ENCODE data around the gene APP.

The APP gene

GRCh38 chr21:25910809-25911208 is 259.8 kb downstream of the APP start:
- H3K4me3 ChIP-seq (ENCODE audit: low read depth, low read length) = no peak overlapping the region

- no peak overlapping the region for H3K4me3 ChIP-seq (ENCODE audit: low read depth, low read length)
These were observed 261.2 kb downstream of the APP start for GRCh38 chr21:25909341-25909740.

DNA sequence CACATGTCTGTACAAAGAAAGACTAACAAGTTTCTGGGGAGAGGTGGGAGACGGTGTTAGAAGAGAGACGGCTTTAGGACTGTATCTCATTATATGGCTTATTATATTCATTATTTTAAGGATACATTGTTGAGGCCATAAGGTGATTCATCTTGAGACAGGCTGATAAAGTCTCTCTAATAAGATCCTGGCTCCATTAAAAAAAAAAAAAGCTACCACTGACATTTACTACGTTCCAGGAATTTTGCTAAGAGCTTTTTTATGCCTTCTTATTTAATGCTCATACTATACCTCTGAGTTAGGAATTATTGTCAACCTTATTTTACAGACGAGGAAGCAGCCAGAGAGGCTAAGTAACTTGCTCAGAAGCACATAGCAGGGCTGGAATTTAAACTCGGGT is 262.1 kb downstream of the APP start:
- H3K4me3 ChIP-seq (ENCODE audit: low read depth, low read length) = no peak overlapping the region

GRCh38 chr21:25907573-25908275 is 262.8 kb downstream of the APP start:
- no peak overlapping the region for H3K4me3 ChIP-seq (ENCODE audit: low read depth, low read length)

DNA sequence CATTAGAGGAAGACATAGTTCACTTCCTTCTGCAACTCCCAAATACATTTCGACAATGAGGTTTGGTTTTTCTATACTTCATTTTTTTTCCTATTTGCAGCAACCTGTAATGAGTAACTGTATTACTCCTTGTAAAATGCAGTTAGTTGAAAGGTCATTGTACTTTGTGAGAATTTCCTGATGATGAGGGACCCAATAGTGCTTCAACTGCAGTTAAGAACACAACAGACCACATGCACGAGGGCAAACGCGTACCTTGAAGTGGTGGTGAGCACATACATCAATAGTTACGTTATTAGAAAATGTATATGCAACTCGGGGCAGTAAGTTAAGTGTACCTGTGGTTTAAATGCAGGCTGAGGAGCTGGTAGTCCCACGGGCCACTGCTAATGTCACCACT is 264.0 kb downstream of the APP start:
- H3K4me3 ChIP-seq (ENCODE audit: low read depth, low read length) = no peak overlapping the region

GRCh38 chr21:25905126-25905525 is 265.4 kb downstream of the APP start:
- no peak overlapping the region for H3K4me3 ChIP-seq (ENCODE audit: low read depth, low read length)

DNA sequence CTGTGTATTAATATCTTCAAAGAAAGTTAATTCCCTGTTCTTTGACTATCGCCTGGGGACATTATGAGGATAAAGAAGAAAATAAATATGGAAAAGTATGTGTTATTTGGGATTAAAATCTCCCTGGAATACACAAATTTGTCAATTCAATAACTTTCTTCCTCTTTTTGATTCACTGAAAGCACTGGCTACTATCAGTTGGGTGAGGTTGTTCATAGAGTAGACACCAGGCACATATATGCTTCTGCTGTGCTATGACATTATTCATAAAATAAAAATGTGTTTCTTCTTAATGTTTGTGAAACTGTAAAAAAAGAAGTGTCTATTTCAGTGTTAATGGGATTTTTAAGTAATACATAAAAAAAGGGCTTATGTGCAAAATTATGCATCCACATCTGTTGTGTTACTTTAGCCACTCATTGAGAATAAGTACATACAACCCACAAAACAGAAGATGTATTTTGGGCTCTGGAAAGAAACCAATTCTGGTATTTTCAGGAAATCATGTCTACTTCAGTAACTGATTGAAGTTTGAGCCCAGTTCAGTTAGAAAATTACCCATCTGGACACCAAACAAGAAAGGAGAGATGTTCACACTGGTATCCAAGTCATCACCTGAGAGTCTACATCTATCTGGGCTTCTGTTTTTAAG is 266.4 kb downstream of the APP start:
- no peak overlapping the region for H3K4me3 ChIP-seq (ENCODE audit: low read depth, low read length)

DNA sequence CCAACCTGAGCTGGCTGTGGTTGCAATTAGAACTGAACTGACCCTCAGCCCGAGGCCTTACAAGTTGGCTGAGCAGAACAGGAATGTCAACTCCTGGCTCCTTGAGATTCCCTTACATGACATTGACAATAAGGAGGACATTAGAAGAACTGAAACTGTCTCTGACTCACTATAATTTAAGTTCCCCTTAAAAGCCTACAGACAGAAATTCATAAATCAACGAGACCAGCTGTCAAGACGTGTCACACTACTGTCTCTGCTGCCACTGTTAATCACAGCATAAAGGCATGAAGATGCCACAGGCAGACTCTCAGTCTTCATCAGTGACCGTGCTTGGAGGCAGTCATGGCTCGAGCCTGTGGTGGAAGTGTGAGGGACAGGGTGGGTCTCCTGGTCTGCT is 267.0 kb downstream of the APP start:
- no peak overlapping the region for H3K4me3 ChIP-seq (ENCODE audit: low read depth, low read length)

DNA sequence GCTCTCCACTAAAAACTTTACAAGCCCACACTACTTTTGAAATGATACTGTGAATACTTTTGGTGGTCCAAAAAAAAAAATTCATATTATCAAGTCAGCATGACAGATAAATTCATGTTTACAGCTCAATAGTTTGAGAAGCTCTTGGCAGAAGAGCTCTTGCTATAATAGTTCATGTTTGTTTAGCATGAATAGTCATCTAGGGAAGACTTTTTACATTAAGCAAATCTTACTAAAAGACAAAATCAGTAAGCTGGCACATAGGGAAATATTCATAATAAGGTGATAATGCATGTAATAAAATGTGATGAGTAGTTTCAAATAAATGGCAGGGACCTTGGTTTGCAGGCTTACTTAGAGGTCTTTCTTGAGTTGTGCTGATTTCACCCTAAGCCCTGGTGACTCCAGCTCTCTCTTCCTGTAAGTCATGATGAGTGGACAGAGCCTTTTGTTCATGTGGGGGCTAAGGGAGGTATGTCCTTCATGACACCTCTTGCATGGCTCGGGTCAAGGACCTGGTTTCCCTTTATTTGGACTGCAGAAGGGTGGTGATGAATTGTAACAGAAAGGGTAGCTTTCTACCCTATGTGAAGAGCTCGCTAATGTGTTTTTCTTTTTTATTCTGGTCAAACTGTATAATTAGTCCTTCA is 269.1 kb downstream of the APP start:
- H3K4me3 ChIP-seq (ENCODE audit: low read depth, low read length) = no peak overlapping the region

GRCh38 chr21:25898671-25899070 is 271.9 kb downstream of the APP start:
- no peak overlapping the region for H3K4me3 ChIP-seq (ENCODE audit: low read depth, low read length)

DNA sequence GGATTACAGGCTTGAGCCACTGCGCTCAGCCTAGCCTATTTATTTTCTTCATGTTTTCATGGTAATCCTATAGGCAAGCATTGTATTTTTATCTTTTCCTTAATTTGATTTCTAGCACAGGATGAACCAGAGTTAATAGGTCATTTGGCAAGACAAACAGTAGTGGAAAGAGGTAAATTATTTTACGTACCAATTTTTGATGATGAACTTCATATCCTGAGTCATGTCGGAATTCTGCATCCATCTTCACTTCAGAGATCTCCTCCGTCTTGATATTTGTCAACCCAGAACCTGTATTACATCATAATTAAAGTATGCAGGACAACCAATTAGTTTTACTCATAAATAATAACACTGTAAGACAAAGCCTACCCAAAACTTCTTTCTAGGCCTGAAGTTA is 273.2 kb downstream of the APP start:
- H3K4me3 ChIP-seq (ENCODE audit: low read depth, low read length) = no peak overlapping the region

DNA sequence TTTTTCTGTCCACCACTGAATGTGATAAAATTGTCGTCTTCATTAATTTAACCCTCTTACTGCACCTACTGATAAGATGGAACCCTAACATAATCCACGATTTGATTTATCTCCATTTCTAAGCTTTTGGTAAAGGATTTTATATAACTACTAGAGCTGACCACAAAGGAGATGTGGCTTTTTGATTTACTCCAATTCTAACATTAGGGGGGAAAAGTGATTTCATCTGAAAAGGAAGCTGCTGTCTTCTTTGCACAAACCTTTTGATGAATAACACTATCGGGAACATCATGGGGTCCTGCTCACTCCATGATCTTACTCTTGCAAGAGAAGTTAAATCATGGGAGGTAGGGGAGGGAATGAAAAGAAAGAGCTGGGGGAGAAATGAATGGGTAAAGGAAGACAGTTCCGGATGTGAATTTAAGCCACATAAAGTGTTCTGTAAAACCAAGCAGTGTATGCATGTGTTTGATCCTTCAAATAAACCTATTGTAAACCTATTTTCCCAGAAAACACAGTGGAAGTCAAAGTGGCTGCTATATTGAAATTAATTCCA is 274.0 kb downstream of the APP start:
- H3K4me3 ChIP-seq (ENCODE audit: low read depth, low read length) = no peak overlapping the region

DNA sequence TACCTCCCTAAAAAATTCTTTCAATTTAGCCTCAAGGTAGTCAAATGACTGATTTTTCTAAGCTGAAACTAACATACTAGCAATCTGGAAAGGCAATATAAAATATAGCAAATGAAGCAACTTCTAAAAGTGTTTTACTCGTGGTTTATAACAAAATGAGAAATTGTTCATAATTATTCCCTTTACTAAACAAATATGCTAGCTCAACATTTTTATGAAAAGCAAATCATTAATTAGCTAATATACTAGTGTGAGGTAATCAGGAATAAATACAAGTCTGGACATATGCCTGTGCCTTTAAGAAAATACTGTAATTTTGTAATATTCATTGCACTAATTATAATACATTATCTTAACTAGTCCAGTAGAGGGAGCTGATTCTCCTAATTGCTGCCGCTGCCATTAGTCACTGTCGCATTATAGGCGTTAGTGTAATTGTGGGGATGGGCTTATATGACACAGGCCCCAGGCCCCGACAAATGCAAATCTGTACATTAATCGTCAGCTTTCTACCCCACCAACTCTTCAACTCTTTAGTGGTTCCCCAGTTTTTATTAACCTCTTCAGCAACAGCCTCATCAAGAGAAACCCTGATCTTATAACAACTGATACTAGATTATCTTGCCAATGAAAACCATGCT is 274.9 kb downstream of the APP start:
- no peak overlapping the region for H3K4me3 ChIP-seq (ENCODE audit: low read depth, low read length)

DNA sequence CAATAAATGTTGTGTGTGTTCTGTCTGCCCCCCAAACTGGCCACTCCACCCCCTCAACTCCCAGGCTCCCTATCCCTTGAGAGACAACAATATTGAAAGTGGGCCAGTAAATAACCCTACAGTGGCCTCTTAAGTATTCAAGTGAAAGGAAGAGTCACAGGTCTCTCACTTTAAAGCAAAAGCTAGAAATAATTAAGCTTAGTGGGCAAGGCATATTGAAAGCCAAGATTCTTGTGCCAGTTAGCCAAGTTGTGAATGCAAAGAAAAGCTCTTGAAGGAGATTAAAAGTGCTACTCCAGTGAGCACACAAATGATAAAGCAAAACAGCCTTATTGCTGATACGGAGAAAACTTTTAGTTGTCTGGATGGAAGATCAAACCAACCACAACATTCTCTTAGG is 277.4 kb downstream of the APP start:
- H3K4me3 ChIP-seq (ENCODE audit: low read depth, low read length) = no peak overlapping the region

GRCh38 chr21:25891596-25891995 is 279.0 kb downstream of the APP start:
- no peak overlapping the region for H3K4me3 ChIP-seq (ENCODE audit: low read depth, low read length)

- no peak overlapping the region for H3K4me3 ChIP-seq (ENCODE audit: low read depth, low read length)
These were observed 280.6 kb downstream of the APP start for GRCh38 chr21:25890001-25890400.

GRCh38 chr21:25888711-25889110 is 281.9 kb downstream of the APP start:
- no peak overlapping the region for H3K4me3 ChIP-seq (ENCODE audit: low read depth, low read length)

GRCh38 chr21:25887646-25888306 is 282.8 kb downstream of the APP start:
- H3K4me3 ChIP-seq (ENCODE audit: low read depth, low read length) = no peak overlapping the region

DNA sequence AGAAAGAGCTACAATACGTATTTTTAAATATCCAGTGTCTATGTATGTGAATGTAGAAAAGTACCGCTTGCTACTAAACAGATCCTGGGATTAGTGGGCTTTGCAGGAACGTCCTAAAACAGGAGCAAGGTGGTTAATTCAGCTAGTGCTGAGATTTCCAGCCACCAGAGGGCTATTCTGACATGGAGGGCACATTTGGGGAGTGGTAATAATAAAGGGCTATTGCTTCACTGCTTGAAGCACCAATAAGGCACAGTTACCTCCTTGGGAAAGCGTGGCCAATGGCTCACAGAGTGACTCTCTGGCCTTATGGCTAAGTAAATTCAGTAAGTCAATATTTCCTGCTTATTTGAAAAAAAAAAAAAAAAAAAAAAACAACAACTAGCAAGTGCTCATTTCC is 283.4 kb downstream of the APP start:
- H3K4me3 ChIP-seq (ENCODE audit: low read depth, low read length) = no peak overlapping the region

GRCh38 chr21:25885880-25886279 is 284.7 kb downstream of the APP start:
- H3K4me3 ChIP-seq (ENCODE audit: low read depth, low read length) = no peak overlapping the region

- H3K4me3 ChIP-seq (ENCODE audit: low read depth, low read length) = no peak overlapping the region
These were observed 285.2 kb downstream of the APP start for GRCh38 chr21:25885405-25885804.

Measured in iPS-11a (cell line).